HEK293 (cell line): Measurements from ENCODE around the gene SDF2L1.
"Not testable (repeated sequence)": the region's sequence is repeated elsewhere in the genome, so short reads cannot be mapped to it uniquely, and the experiment has no call there.

Experiments
- CTCF ChIA-PET: fragments of 350-600 bp; formaldehyde crosslinking; extraction: SDS; loops from one replicate; lab custom pipeline; 2021; ENCODE audit warnings: antibody characterized with exemption; lab: Yijun Ruan, JAX
- POLR2A ChIA-PET: fragments of 300-600 bp; formaldehyde crosslinking; extraction: SDS; loops from one replicate; lab custom pipeline; 2020; ENCODE audit warnings: antibody characterized with exemption, inconsistent platforms; lab: Yijun Ruan, JAX
- H3K27ac ChIP-seq: fragments of 200-500 bp; sonication (Bioruptor generic); 2 replicates; pipeline ENCODE4 v1.5.1; 2014; ENCODE audit warnings: low read depth, low read length, control low read depth, inconsistent platforms; ENCODE audit errors: extremely low read depth
- H3K36me3 ChIP-seq, 2 experiments: fragments of 200-500 bp in 1 of 2; sonication (Bioruptor generic) in 1 of 2; 1 replicate in 1 of 2; 2 replicates in 1 of 2; pipeline ENCODE4 v1.5.1; 2014 to 2017; ENCODE audit warnings: inconsistent platforms in 2 of 2, low read length in 2 of 2; ENCODE audit not compliant: control insufficient read depth in 2 of 2, insufficient read depth in 1 of 2
- H3K4me1 ChIP-seq: fragments of 200-500 bp; sonication (Bioruptor generic); 2 replicates; pipeline ENCODE4 v1.5.1; 2014; ENCODE audit warnings: mild to moderate bottlenecking, low read length, inconsistent platforms; ENCODE audit not compliant: control insufficient read depth, insufficient read depth
- H3K4me3 ChIP-seq: 2 replicates; pipeline ENCODE4 v1.5.1; 2011; ENCODE audit warnings: low read depth, mild to moderate bottlenecking, control low read depth, low read length, moderate library complexity
- H3K9me3 ChIP-seq: fragments of 200-500 bp; sonication (Bioruptor generic); 2 replicates; pipeline ENCODE4 v1.5.1; 2014; ENCODE audit warnings: low read depth, low read length, inconsistent platforms; ENCODE audit not compliant: control insufficient read depth, insufficient read depth
- GLIS1 ChIP-seq: fragments of 450-650 bp; formaldehyde crosslinking; IDR thresholded peaks from 2 replicates; pipeline ENCODE4 v1.5.1; 2016; ENCODE audit warnings: missing biosample characterization, missing genetic modification characterization
- HIC1 ChIP-seq: fragments of 450-650 bp; formaldehyde crosslinking; IDR thresholded peaks from 2 replicates; pipeline ENCODE4 v1.5.1; 2016; ENCODE audit warnings: missing biosample characterization, missing genetic modification characterization
- KLF8 ChIP-seq: fragments of 450-650 bp; formaldehyde crosslinking; IDR thresholded peaks from 2 replicates; pipeline ENCODE4 v1.5.1; 2016; ENCODE audit warnings: missing biosample characterization, missing genetic modification characterization
- PRDM1 ChIP-seq: fragments of 450-650 bp; formaldehyde crosslinking; IDR thresholded peaks from 2 replicates; pipeline ENCODE4; 2016; ENCODE audit warnings: missing biosample characterization, missing genetic modification characterization
- PRDM6 ChIP-seq: fragments of 450-650 bp; formaldehyde crosslinking; IDR thresholded peaks from 2 replicates; pipeline ENCODE4 v1.5.1; 2017; ENCODE audit warnings: missing biosample characterization, missing genetic modification characterization
- RBAK ChIP-seq: fragments of 450-650 bp; formaldehyde crosslinking; IDR thresholded peaks from 2 replicates; pipeline ENCODE4 v1.5.1; 2016; ENCODE audit warnings: missing biosample characterization, missing genetic modification characterization
- ZNF121 ChIP-seq: fragments of 450-650 bp; formaldehyde crosslinking; IDR thresholded peaks from 2 replicates; pipeline ENCODE4 v1.5.1; 2016; ENCODE audit warnings: missing biosample characterization, missing genetic modification characterization
- ZNF140 ChIP-seq: fragments of 450-650 bp; formaldehyde crosslinking; IDR thresholded peaks from 2 replicates; pipeline ENCODE4 v1.5.1; 2016; ENCODE audit warnings: missing biosample characterization, missing genetic modification characterization
- ZNF23 ChIP-seq: fragments of 450-650 bp; formaldehyde crosslinking; IDR thresholded peaks from 2 replicates; pipeline ENCODE4 v1.5.1; 2016; ENCODE audit warnings: missing biosample characterization, missing genetic modification characterization, borderline replicate concordance
- ZNF266 ChIP-seq: fragments of 450-650 bp; formaldehyde crosslinking; IDR thresholded peaks from 2 replicates; pipeline ENCODE4 v1.5.1; 2016; ENCODE audit warnings: missing biosample characterization, missing genetic modification characterization, low read depth
- ZNF366 ChIP-seq: fragments of 450-650 bp; formaldehyde crosslinking; conservative IDR thresholded peaks from 2 replicates; pipeline ENCODE4 v1.5.1; 2016; ENCODE audit warnings: missing biosample characterization, missing genetic modification characterization
- ZNF48 ChIP-seq: fragments of 450-650 bp; formaldehyde crosslinking; IDR thresholded peaks from 2 replicates; pipeline ENCODE4 v1.5.1; 2016; ENCODE audit warnings: missing biosample characterization, missing genetic modification characterization
- ZNF585B ChIP-seq: fragments of 450-650 bp; formaldehyde crosslinking; IDR thresholded peaks from 2 replicates; pipeline ENCODE4 v1.5.1; 2016; ENCODE audit warnings: missing biosample characterization, missing genetic modification characterization

SDF2L1 gene

GRCh38 chr22:21605887-21606564 is 36.1 kb upstream of the SDF2L1 start:
- TF ChIP-seq ZNF121 (0 out of 2 replicates have a peak, but pooled peaks have one; percentile 25), ZNF140 (tag by site-specific recombination) (no peak), GLIS1 (tag by site-specific recombination) (peak; percentile 57), HIC1 (no peak), KLF8 (tag by site-specific recombination) (no peak), ZNF266 (tag by site-specific recombination) (no peak), ZNF585B (tag by site-specific recombination) (no peak), PRDM1 (tag by site-specific recombination) (0 out of 2 replicates have a peak, but pooled peaks have one; percentile 26), RBAK (tag by site-specific recombination) (no peak), ZNF23 (no peak)
- TF ChIP-seq, all 188 proteins: peak for 3
- H3K4me1 ChIP-seq: no peaks in the 10 kb centered on the region
- H3K9me3 ChIP-seq: no peaks in the 10 kb centered on the region
- H3K4me3 ChIP-seq: no peak overlapping the region
- no peak overlapping the region for H3K27ac ChIP-seq
- CTCF ChIA-PET: interaction anchor here (0.8 to 3.9 kb wide), 4 partner anchors 13 to 37 kb away, joined by 3 to 11 read pairs (median 4); no protein-coding TSS in a partner anchor
- peaks cover 0 to 40% of the 10 kb centered on the region in 2 experiments; a peak in 2 of 3 replicates for H3K36me3 ChIP-seq
- POLR2A ChIA-PET: no interaction called here

GRCh38 chr22:21606775-21607174 is 35.3 kb upstream of the SDF2L1 start:
- H3K9me3 ChIP-seq: no peaks in the 10 kb centered on the region
- H3K27ac ChIP-seq: no peak overlapping the region
- no peak overlapping the region for H3K4me3 ChIP-seq
- no peaks in the 10 kb centered on the region for H3K4me1 ChIP-seq
- POLR2A ChIA-PET: no interaction called here
- H3K36me3 ChIP-seq: peaks cover 0 to 48% of the 10 kb centered on the region in 2 experiments; a peak in 2 of 3 replicates
- TF ChIP-seq ZNF48 (tag by site-specific recombination) (no peak), GLIS1 (tag by site-specific recombination) (peak; percentile 15; the same call in 1 of the 2 replicates), PRDM6 (tag by site-specific recombination) (no peak), ZNF366 (no peak)
- TF ChIP-seq, all 188 proteins: peak for 1
- CTCF ChIA-PET: interaction anchor here (0.6 to 3.9 kb wide), 7 partner anchors 14 to 36 kb away, joined by 3 to 11 read pairs (median 4); no protein-coding TSS in a partner anchor

GRCh38 chr22:21609556-21610157 is 32.4 kb upstream of the SDF2L1 start:
- H3K9me3 ChIP-seq, H3K4me1 ChIP-seq, POLR2A ChIA-PET, H3K4me3 ChIP-seq, H3K27ac ChIP-seq: not testable (repeated sequence)
- CTCF ChIA-PET: interaction anchor here (0.7 to 1.3 kb wide), 4 partner anchors 20 to 31 kb away, joined by 3 to 5 read pairs (median 4); no protein-coding TSS in a partner anchor
- H3K36me3 ChIP-seq: peaks cover under 1 to 63% of the 10 kb centered on the region in 2 experiments; a peak in 2 of 3 replicates
